Nephron progenitor cell (in vitro differentiated cells): Measurements from ENCODE around the gene DNASE1L1.

Experiments
- DNase-seq: peaks from one replicate; pipeline ENCODE4 v3.0.0; 2021
- H3K27ac Mint-ChIP-seq: 2 replicates; pipeline ENCODE4 v1.8.0; 2021; ENCODE audit warnings: mild to moderate bottlenecking, moderate library complexity, mixed read lengths
- H3K27me3 Mint-ChIP-seq: 2 replicates; pipeline ENCODE4 v1.8.0; 2021; ENCODE audit warnings: mild to moderate bottlenecking, low read depth, mixed read lengths; ENCODE audit not compliant: poor library complexity
- H3K36me3 Mint-ChIP-seq: 2 replicates; pipeline ENCODE4 v1.8.0; 2021; ENCODE audit warnings: low read depth, mixed read lengths
- H3K4me1 Mint-ChIP-seq: 2 replicates; pipeline ENCODE4 v1.8.0; 2021; ENCODE audit warnings: mixed read lengths
- H3K4me3 Mint-ChIP-seq: 2 replicates; pipeline ENCODE4 v1.8.0; 2021; ENCODE audit warnings: mild to moderate bottlenecking, moderate library complexity, mixed read lengths
- H3K9me3 Mint-ChIP-seq: 2 replicates; pipeline ENCODE4 v1.8.0; 2021; ENCODE audit warnings: mild to moderate bottlenecking, moderate library complexity, mixed read lengths
- TF ChIP-seq, protein P1 (sequence below): fragments of 200-600 bp; sonication (generic); IDR thresholded peaks from 2 replicates; pipeline ENCODE4 v1.5.0; 2021; ENCODE audit warnings: antibody characterized with exemption

The DNASE1L1 gene

DNA sequence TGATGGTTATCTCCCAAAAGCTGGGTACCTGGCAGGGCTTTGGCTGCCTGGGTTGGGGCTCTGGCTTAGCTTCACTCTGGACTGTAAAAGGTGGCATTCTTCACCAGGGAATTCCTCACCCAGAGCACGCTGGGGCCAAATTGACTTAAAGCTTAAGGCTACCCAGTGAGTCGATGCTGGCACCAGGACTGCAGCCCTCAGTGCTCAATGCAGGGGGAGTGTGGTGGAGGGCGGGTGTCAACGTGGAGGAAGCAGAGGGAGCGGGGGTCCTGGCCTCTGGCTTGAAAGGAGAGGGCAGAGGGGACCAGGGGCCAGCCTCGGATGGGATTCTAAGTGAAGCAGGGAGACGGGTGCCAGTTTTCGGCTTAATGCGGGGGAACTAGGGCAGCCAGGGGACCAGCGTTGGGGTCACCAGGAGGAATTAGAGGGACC is 34.4 kb upstream of the DNASE1L1 start:
- peaks cover 61% of the 10 kb centered on the region for H3K9me3 Mint-ChIP-seq
- H3K4me3 Mint-ChIP-seq = peak overlapping the region; percentile 80
- H3K27me3 Mint-ChIP-seq = no peaks in the 10 kb centered on the region
- TF ChIP-seq, protein P1, sequence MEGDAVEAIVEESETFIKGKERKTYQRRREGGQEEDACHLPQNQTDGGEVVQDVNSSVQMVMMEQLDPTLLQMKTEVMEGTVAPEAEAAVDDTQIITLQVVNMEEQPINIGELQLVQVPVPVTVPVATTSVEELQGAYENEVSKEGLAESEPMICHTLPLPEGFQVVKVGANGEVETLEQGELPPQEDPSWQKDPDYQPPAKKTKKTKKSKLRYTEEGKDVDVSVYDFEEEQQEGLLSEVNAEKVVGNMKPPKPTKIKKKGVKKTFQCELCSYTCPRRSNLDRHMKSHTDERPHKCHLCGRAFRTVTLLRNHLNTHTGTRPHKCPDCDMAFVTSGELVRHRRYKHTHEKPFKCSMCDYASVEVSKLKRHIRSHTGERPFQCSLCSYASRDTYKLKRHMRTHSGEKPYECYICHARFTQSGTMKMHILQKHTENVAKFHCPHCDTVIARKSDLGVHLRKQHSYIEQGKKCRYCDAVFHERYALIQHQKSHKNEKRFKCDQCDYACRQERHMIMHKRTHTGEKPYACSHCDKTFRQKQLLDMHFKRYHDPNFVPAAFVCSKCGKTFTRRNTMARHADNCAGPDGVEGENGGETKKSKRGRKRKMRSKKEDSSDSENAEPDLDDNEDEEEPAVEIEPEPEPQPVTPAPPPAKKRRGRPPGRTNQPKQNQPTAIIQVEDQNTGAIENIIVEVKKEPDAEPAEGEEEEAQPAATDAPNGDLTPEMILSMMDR = no peak
- peaks cover 9% of the 10 kb centered on the region for H3K36me3 Mint-ChIP-seq
- no peak for DNase-seq
- H3K4me1 Mint-ChIP-seq = peaks cover 9% of the 10 kb centered on the region
- H3K27ac Mint-ChIP-seq = no peak overlapping the region

DNA sequence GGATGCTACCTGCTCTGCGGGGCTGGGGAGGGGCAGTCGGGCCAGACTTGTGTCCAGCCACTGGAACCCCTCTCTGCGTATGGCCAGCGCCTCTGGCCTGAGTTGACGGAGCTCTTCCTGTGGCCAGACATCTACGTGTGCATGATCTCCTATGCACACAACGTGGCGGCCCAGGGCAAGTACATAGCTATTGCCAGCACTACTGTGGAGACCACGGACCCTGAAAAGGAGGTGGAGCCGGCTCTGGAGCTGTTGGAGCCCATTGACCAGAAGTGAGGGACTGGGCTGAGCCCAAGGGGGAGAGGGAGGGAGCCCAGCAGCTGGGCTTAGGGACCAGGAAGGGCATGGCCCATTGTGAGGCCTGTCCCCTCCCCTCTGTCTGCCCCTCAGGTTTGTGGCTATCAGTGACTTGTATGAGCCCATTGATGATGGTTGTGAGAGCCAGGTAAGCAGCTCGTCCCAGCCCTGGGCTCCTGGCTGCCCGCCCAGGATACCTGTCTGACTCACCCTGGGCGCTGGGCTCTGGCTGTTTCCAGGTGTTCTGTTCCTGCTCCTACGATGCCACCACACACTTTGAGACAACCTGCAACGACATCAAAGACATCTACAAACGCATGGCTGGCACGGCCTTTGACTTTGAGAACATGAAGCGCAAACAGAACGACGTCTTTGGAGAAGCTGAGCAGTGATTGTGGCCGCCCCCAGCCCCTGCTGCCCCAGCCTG is 33.1 kb upstream of the DNASE1L1 start:
- TF ChIP-seq, protein P1 = no peak
- Mint-ChIP-seq H3K9me3 (peaks cover 57% of the 10 kb centered on the region), H3K27me3 (no peaks in the 10 kb centered on the region), H3K4me3 (no peak overlapping the region), H3K36me3 (peaks cover 5% of the 10 kb centered on the region), H3K4me1 (peaks cover 17% of the 10 kb centered on the region), H3K27ac (peak overlapping the region; percentile 36)
- no peak for DNase-seq

DNA sequence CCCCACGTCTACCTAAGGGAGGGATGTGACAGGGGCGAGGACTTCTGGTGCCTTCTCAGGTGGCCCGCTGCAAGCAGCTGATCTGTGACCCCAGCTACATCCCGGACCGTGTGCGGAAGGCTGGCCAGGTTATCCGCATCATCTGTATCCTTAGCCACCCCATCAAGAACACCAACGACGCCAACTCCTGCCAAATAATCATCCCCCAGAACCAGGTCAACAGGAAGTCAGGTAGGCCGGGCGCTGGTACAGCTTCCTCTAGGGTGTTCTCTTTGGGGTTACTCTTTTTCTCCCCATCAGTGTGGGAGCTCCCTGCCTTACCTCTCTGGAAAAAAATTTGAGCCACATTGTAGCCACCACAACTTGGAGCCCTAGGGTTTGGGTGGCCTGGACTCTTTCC is 32.5 kb upstream of the DNASE1L1 start:
- H3K9me3 Mint-ChIP-seq = peaks cover 51% of the 10 kb centered on the region

DNA sequence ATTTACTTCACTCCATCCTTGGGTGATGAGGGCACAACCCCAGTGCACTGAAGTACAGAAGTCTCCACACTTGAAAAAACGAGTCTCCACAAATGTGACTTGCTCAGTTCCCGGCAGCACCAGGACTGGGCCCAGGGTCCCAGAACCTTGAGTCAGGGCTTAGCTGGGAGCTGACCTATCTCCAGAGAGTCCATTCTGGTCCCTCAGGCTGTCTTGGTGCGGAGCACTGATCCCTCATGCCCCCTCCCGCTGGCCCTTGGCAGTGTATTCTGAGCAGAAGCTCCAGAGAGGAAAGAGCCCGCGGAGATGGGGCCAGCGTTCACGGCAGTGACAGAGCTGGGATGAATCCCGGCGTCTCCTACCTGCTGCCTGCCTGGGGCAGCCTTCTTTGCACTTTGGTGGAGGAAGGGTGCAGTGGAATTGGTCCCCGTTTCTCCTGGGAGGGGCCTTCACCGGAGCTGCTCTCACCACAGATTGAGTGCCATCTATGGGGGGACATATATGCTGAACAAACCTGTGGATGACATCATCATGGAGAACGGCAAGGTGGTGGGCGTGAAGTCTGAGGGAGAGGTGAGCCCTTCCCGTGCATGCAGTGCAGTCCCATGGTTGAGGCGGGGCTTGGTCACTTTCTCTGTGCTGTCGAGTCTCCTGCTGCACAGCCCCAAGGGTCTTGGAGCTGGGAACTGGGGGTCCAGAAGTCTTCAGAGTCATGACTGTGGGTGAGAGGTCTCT is 31.7 kb upstream of the DNASE1L1 start:
- no peak for DNase-seq
- H3K4me3 Mint-ChIP-seq = no peak overlapping the region
- no peak overlapping the region for H3K27ac Mint-ChIP-seq
- H3K4me1 Mint-ChIP-seq = peaks cover 18% of the 10 kb centered on the region
- TF ChIP-seq, protein P1 = no peak
- H3K27me3 Mint-ChIP-seq = peaks cover 2% of the 10 kb centered on the region
- peaks cover 5% of the 10 kb centered on the region for H3K36me3 Mint-ChIP-seq
- H3K9me3 Mint-ChIP-seq = peaks cover 56% of the 10 kb centered on the region

More for the DNA sequence above, 32.5 kb upstream of the DNASE1L1 start:
- TF ChIP-seq, protein P1 = no peak
- Mint-ChIP-seq H3K27me3 (no peaks in the 10 kb centered on the region), H3K36me3 (no peaks in the 10 kb centered on the region), H3K4me3 (no peak overlapping the region), H3K27ac (peak overlapping the region; percentile 36), H3K4me1 (peaks cover 17% of the 10 kb centered on the region)
- DNase-seq = no peak

DNA sequence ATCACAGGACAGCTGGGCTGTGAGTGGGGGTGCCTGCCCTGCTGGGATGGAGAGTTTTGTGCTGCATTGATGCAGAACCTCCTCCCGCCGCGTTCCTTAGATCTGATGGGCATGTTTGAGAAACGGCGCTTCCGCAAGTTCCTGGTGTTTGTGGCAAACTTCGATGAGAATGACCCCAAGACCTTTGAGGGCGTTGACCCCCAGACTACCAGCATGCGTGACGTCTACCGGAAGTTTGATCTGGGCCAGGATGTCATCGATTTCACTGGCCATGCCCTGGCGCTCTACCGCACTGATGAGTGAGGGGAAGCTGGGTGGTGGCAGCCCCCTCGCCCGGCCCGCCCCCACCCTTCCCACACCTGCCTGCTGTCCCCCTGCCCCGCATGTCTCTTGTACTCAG is 30.8 kb upstream of the DNASE1L1 start:
- Mint-ChIP-seq H3K9me3 (peaks cover 64% of the 10 kb centered on the region), H3K36me3 (peaks cover 9% of the 10 kb centered on the region), H3K27me3 (peaks cover 2% of the 10 kb centered on the region), H3K4me3 (no peak overlapping the region), H3K27ac (no peak overlapping the region), H3K4me1 (peaks cover 20% of the 10 kb centered on the region)
- no peak for DNase-seq
- TF ChIP-seq, protein P1 = no peak
